HCT116 (cell line): Measurements from ENCODE around the gene TOP2B. TPM values are rescaled to one million over a fixed set of nuclear protein-coding genes. Genes with fewer than 3 reads are reported as not detected.

Experiments used
- ATAC-seq: fragments of 200-7000 bp; cut with Tn5 transposase; 2 replicates; pipeline ENCODE4 v1.9.1; 2020; ENCODE audit warnings: mild to moderate bottlenecking, moderate library complexity
- BruUV-seq: library from RNA; stranded (reverse); fragments of 400-500 nt; replicated peaks from 2 replicates; lab custom pipeline; 2021; lab: Mats Ljungman, UMichigan
- CTCF ChIA-PET: fragments of 300-600 bp; sonication (Branson Sonifier 250); formaldehyde crosslinking; loops from one replicate; lab custom pipeline; 2021; ENCODE audit warnings: antibody characterized with exemption; lab: Charles Lee
- POLR2A ChIA-PET: fragments of 300-600, 350-600 bp; sonication (Branson Sonifier 250); formaldehyde crosslinking; loops from one replicate; lab custom pipeline; 2021; ENCODE audit warnings: antibody characterized with exemption; lab: Charles Lee
- RAD21 ChIA-PET, 2 experiments: fragments of 300-600 bp; sonication (Branson Sonifier 250); formaldehyde crosslinking; loops; one replicate each; lab custom pipeline; 2023; ENCODE audit warnings: low total read pairs in 2 of 2; ENCODE audit not compliant: uncharacterized antibody in 2 of 2, unreplicated experiment in 2 of 2, low non-redundant PET in 1 of 2; lab: Charles Lee
- DNase-seq: peaks from one replicate; pipeline ENCODE4 v3.0.0-alpha.2; 2010; ENCODE audit warnings: low read depth, low spot score
- H2AFZ ChIP-seq: fragments of 200-600 bp; shearing (Covaris generic), sonication (generic); 2 replicates; pipeline ENCODE4 v1.6.1; 2017; ENCODE audit warnings: low read depth, mixed run types, mixed read lengths, antibody characterized with exemption, low read length; ENCODE audit not compliant: poor library complexity, severe bottlenecking
- H3K27ac ChIP-seq: 2 replicates; pipeline ENCODE4 v1.5.1; 2012; ENCODE audit warnings: low read depth, low read length
- H3K27me3 ChIP-seq: fragments of 200-600 bp; sonication (generic); 2 replicates; pipeline ENCODE4 v1.6.1; 2016; ENCODE audit warnings: mixed run types, low read length, mixed read lengths; ENCODE audit not compliant: insufficient read depth
- H3K36me3 ChIP-seq, 2 experiments: fragments of 200-500 bp in 1 of 2; fragments of 200-600 bp in 1 of 2; sonication (Bioruptor generic) in 1 of 2; sonication (generic) in 1 of 2; 2 replicates each; pipeline versions ENCODE4 v1.5.1 to v1.6.1; 2014 to 2016; ENCODE audit warnings: low read length in 2 of 2, inconsistent platforms in 1 of 2, mixed read lengths in 1 of 2, mixed run types in 1 of 2; ENCODE audit not compliant: insufficient read depth in 2 of 2, control insufficient read depth in 1 of 2
- H3K4me1 ChIP-seq, 2 experiments: fragments of 200-600 bp in 1 of 2; sonication (generic) in 1 of 2; 2 replicates each; pipeline versions ENCODE4 v1.5.1 to v1.6.1; 2012 to 2017; ENCODE audit warnings: low read length in 2 of 2, inconsistent platforms in 1 of 2, mild to moderate bottlenecking in 1 of 2, mixed read lengths in 1 of 2, mixed run types in 1 of 2, moderate library complexity in 1 of 2; ENCODE audit not compliant: insufficient read depth in 2 of 2, control insufficient read depth in 1 of 2
- H3K4me2 ChIP-seq: fragments of 200-600 bp; sonication (generic); 2 replicates; pipeline ENCODE4 v1.6.1; 2017; ENCODE audit warnings: mixed run types, low read length, mixed read lengths
- H3K4me3 ChIP-seq, 2 experiments: fragments of 200-600 bp in 1 of 2; sonication (generic) in 1 of 2; replicated peaks in 1 of 2; 2 replicates each; pipeline ENCODE4 v1.5.1; 2011 to 2016; ENCODE audit warnings: low read length in 2 of 2, control low read depth in 1 of 2, low read depth in 1 of 2, mild to moderate bottlenecking in 1 of 2, mixed read lengths in 1 of 2, mixed run types in 1 of 2
- H3K79me2 ChIP-seq: fragments of 200-600 bp; sonication (generic); 2 replicates; pipeline ENCODE4 v1.6.1; 2017; ENCODE audit warnings: mild to moderate bottlenecking, mixed run types, low read length, moderate library complexity, mixed read lengths; ENCODE audit not compliant: insufficient read depth
- H3K9ac ChIP-seq: fragments of 200-600 bp; sonication (generic); 2 replicates; pipeline ENCODE4 v1.6.1; 2016; ENCODE audit warnings: low read length, mixed read lengths
- H3K9me2 ChIP-seq: fragments of 200-600 bp; sonication (generic), shearing (Covaris generic); 2 replicates; pipeline ENCODE4 v1.6.1; 2017; ENCODE audit warnings: mixed run types, mild to moderate bottlenecking, moderate library complexity; ENCODE audit not compliant: insufficient read depth
- H3K9me3 ChIP-seq, 2 experiments: fragments of 200-500 bp in 1 of 2; fragments of 200-600 bp in 1 of 2; sonication (Bioruptor generic) in 1 of 2; sonication (generic) in 1 of 2; 2 replicates each; pipeline ENCODE4 v1.6.1; 2014 to 2017; ENCODE audit warnings: low read length in 2 of 2, mixed read lengths in 2 of 2, inconsistent platforms in 1 of 2, low read depth in 1 of 2, mild to moderate bottlenecking in 1 of 2, mixed run types in 1 of 2, moderate library complexity in 1 of 2; ENCODE audit not compliant: control insufficient read depth in 1 of 2, insufficient read depth in 1 of 2
- H4K20me1 ChIP-seq: fragments of 200-600 bp; sonication (generic), shearing (Covaris generic); 2 replicates; pipeline ENCODE4 v1.6.1; 2017; ENCODE audit warnings: mixed run types, mild to moderate bottlenecking, moderate library complexity; ENCODE audit not compliant: insufficient read depth
- ATF3 ChIP-seq: IDR thresholded peaks from 2 replicates; pipeline ENCODE4 v1.6.1; 2012
- CEBPB ChIP-seq: IDR thresholded peaks from 2 replicates; pipeline ENCODE4 v1.6.1; 2012; ENCODE audit warnings: low read depth
- CTCF ChIP-seq, 3 experiments: fragments of 200-600 bp in 1 of 3; sonication (generic) in 1 of 3; IDR thresholded peaks in 2 of 3; conservative IDR thresholded peaks in 1 of 3; 2 replicates each; pipeline ENCODE4 v1.5.1; 2012 to 2017; ENCODE audit warnings: low read depth in 2 of 3, low read length in 2 of 3, antibody characterized with exemption in 1 of 3, borderline replicate concordance in 1 of 3, control low read depth in 1 of 3, mild to moderate bottlenecking in 1 of 3, mixed read lengths in 1 of 3, mixed run types in 1 of 3, moderate library complexity in 1 of 3; ENCODE audit not compliant: insufficient read depth in 1 of 3
- EGR1 ChIP-seq: IDR thresholded peaks from 2 replicates; pipeline ENCODE4 v1.6.1; 2012; ENCODE audit warnings: low read depth
- ELF1 ChIP-seq: IDR thresholded peaks from 2 replicates; pipeline ENCODE4 v1.6.1; 2012; ENCODE audit warnings: low read depth, borderline replicate concordance
- EZH2 ChIP-seq: fragments of 200-600 bp; sonication (generic); IDR thresholded peaks from 2 replicates; pipeline ENCODE4 v1.6.1; 2017; ENCODE audit warnings: antibody characterized with exemption, mixed run types
- EZH2phosphoT487 ChIP-seq: fragments of 200-600 bp; IDR thresholded peaks from 2 replicates; pipeline ENCODE4 v1.6.1; 2018; ENCODE audit warnings: antibody characterized with exemption, borderline replicate concordance
- JUND ChIP-seq: IDR thresholded peaks from 2 replicates; pipeline ENCODE4 v1.6.1; 2012
- MAX ChIP-seq: IDR thresholded peaks from 2 replicates; pipeline ENCODE4 v1.6.1; 2012
- POLR2A ChIP-seq: IDR thresholded peaks from 2 replicates; pipeline ENCODE4 v1.7.0; 2011; ENCODE audit warnings: borderline replicate concordance; ENCODE audit not compliant: insufficient read depth, insufficient read length; ENCODE audit errors: extremely low read depth
- POLR2AphosphoS5 ChIP-seq: IDR thresholded peaks from 2 replicates; pipeline ENCODE4 v1.6.1; 2011; ENCODE audit warnings: mild to moderate bottlenecking, low read depth, low read length, moderate library complexity
- RAD21 ChIP-seq: IDR thresholded peaks from 2 replicates; pipeline ENCODE4 v1.6.1; 2012; ENCODE audit warnings: low read depth, mild to moderate bottlenecking
- SIN3A ChIP-seq: IDR thresholded peaks from 2 replicates; pipeline ENCODE4 v1.6.1; 2012; ENCODE audit warnings: low read depth
- SP1 ChIP-seq: IDR thresholded peaks from 2 replicates; pipeline ENCODE4 v1.6.1; 2012; ENCODE audit warnings: low read depth
- TCF7L2 ChIP-seq: IDR thresholded peaks from 2 replicates; pipeline ENCODE4 v1.7.0; 2011; ENCODE audit warnings: borderline replicate concordance, inconsistent platforms; ENCODE audit not compliant: insufficient read depth, insufficient read length; ENCODE audit errors: extremely low read depth
- YY1 ChIP-seq: IDR thresholded peaks from 2 replicates; pipeline ENCODE4 v1.6.1; 2011; ENCODE audit warnings: low read length, low read depth, moderate library complexity, mild to moderate bottlenecking; ENCODE audit not compliant: insufficient replicate concordance; ENCODE audit errors: extremely low read depth
- ZBTB33 ChIP-seq: IDR thresholded peaks from 2 replicates; pipeline ENCODE4 v1.6.1; 2011; ENCODE audit warnings: mild to moderate bottlenecking, low read length, moderate library complexity; ENCODE audit not compliant: insufficient replicate concordance; ENCODE audit errors: extremely low read depth
- ZFX ChIP-seq: fragments of 450-650 bp; IDR thresholded peaks from 2 replicates; pipeline ENCODE4 v1.6.1; 2017
- ZNF274 ChIP-seq: fragments of 200-500 bp; sonication (Bioruptor generic); IDR thresholded peaks from 2 replicates; pipeline ENCODE4 v1.6.1; 2014; ENCODE audit warnings: mild to moderate bottlenecking, low read depth, low read length, inconsistent platforms
- intact Hi-C: fragments of 100-400 bp; cut with micrococcal nuclease; formaldehyde crosslinking; loops from 2 replicates; pipeline ENCODE4 v1.10.0; 2022
- total RNA-seq: library from RNA; stranded (reverse); gene quantifications from one replicate; pipeline ENCODE4 v1.2.1, GENCODE V29; 2021; ENCODE audit not compliant: unreplicated experiment

Gene TOP2B
- total RNA-seq, 1 experiment from 2014 or later = 101 TPM

- TF ChIP-seq ZNF274 = no peak
- no peak for TF ChIP-seq YY1
- no peak for TF ChIP-seq EZH2phosphoT487
- TF ChIP-seq POLR2A = no peak
- no peak for TF ChIP-seq CTCF (IDR thresholded peaks at IDR 0.05 in 2 of 3, conservative IDR thresholded peaks at IDR 0.05 in 1 of 3; ENCODE audit: borderline replicate concordance in 1 of 3, insufficient read depth in 1 of 3, low read depth in 2 of 3, low read length in 2 of 3)
- no peak for TF ChIP-seq CEBPB
- no peak for TF ChIP-seq ZBTB33
- TF ChIP-seq ZFX = no peak
- TF ChIP-seq EGR1 = no peak
- no peak for TF ChIP-seq SIN3A
- TF ChIP-seq ELF1 = no peak
- no peak for TF ChIP-seq TCF7L2
- no peak for TF ChIP-seq EZH2
- no peak for TF ChIP-seq RAD21
- TF ChIP-seq JUND = no peak
- TF ChIP-seq MAX = no peak
- TF ChIP-seq ATF3 = no peak
- no peak for TF ChIP-seq SP1
- no peak for TF ChIP-seq POLR2AphosphoS5
- TF ChIP-seq, all 23 proteins: peak for 0
- CTCF ChIA-PET = no interaction called here
- Histone ChIP-seq H4K20me1 (no peaks in the 10 kb centered on the region), H3K9me2 (no peaks in the 10 kb centered on the region), H2AFZ (no peak overlapping the region), H3K9ac (no peak overlapping the region), H3K36me3 (peaks cover 0 to 23% of the 10 kb centered on the region in 2 experiments; a peak in 2 of 4 replicates), H3K27me3 (no peaks in the 10 kb centered on the region), H3K4me3 (no peak overlapping the region), H3K79me2 (no peaks in the 10 kb centered on the region), H3K4me1 (peaks cover 0 to 8% of the 10 kb centered on the region in 2 experiments; a peak in 1 of 4 replicates), H3K9me3 (no peaks in the 10 kb centered on the region), H3K27ac (no peak overlapping the region), H3K4me2 (no peak overlapping the region)
- no peak for ATAC-seq
- RAD21 ChIA-PET = no interaction called here
- intact Hi-C loops = no loop called here
- POLR2A ChIA-PET = no interaction called here
- no peak for DNase-seq
- BruUV-seq = no TSS peak
Measured at GRCh38 chr3:25618028-25618427, 46.7 kb downstream of the TOP2B start.
